Esophagus squamous epithelium (tissue), 5 donors: Measurements from ENCODE around the gene BCAT1. TPM values are rescaled to one million over a fixed set of nuclear protein-coding genes. Genes with fewer than 3 reads are reported as not detected.

Experiments used
- DNase-seq: peaks from one replicate; lab custom pipeline; 2025; lab: John Stamatoyannopoulos, UW
- H3K27ac ChIP-seq, 4 donors: fragments of 200-600 bp; sonication (generic); one replicate each; pipeline ENCODE4 v1.5.1; 2016 to 2019; ENCODE audit warnings: mild to moderate bottlenecking in 1 of 4
- H3K27me3 ChIP-seq, 4 donors: fragments of 200-600 bp; sonication (generic); 1 replicate in 3 of 4; 2 replicates in 1 of 4; pipeline versions ENCODE4 v1.5.1 to v1.6.0; 2017 to 2021; ENCODE audit warnings: antibody characterized with exemption in 1 of 4
- H3K36me3 ChIP-seq, 3 donors: fragments of 200-600 bp; sonication (generic); one replicate each; pipeline ENCODE4 v1.5.1; 2016 to 2019
- H3K4me1 ChIP-seq, 3 donors: fragments of 200-600 bp; sonication (generic); one replicate each; pipeline ENCODE4 v1.5.1; 2017 to 2019
- H3K4me3 ChIP-seq, 4 donors: fragments of 200-600 bp; sonication (generic); 1 replicate in 3 of 4; 2 replicates in 1 of 4; pipeline ENCODE4 v1.5.1; 2016 to 2019; ENCODE audit warnings: mild to moderate bottlenecking in 2 of 4, moderate library complexity in 1 of 4
- H3K9me3 ChIP-seq, 3 donors: fragments of 200-600 bp; sonication (generic); one replicate each; pipeline ENCODE4 v1.5.1; 2016 to 2019
- POLR2A ChIP-seq, 4 donors: fragments of 450-650 bp; IDR thresholded peaks; one replicate each; pipeline ENCODE4 v1.6.1; 2017; ENCODE audit warnings: antibody characterized with exemption in 4 of 4, mild to moderate bottlenecking in 4 of 4, moderate library complexity in 3 of 4
- WGBS, 2 donors: methylation state at CpG; one replicate each; pipeline ENCODE4 v1.1.5; 2018; 5-methylcytosine and 5-hydroxymethylcytosine counted together
- intact Hi-C: fragments of 100-400 bp; cut with DNase I; formaldehyde crosslinking; loops from one replicate; pipeline ENCODE4 v1.15.0; 2022
- total RNA-seq, 4 donors: library from RNA; depleted of rRNA; stranded (reverse); fragments of >200 nt; gene quantifications; one replicate each; pipeline ENCODE4 v1.1.0, GENCODE V29; 2016
- TF ChIP-seq, protein P1 (sequence below), 6 experiments: fragments of 450-650 bp in 4 of 6; fragments of 200-600 bp in 2 of 6; sonication (generic) in 2 of 6; IDR thresholded peaks; one replicate each; pipeline ENCODE4 v1.5.1; 2016 to 2019; ENCODE audit warnings: antibody characterized with exemption in 6 of 6, mild to moderate bottlenecking in 4 of 6, moderate library complexity in 4 of 6
- donor health status: DM: yes; HTN: yes; CAD: no.

Gene BCAT1
- total RNA-seq, 4 donors from 2014 or later: 0.87 to 28.3 (median 9.6) TPM

DNA sequence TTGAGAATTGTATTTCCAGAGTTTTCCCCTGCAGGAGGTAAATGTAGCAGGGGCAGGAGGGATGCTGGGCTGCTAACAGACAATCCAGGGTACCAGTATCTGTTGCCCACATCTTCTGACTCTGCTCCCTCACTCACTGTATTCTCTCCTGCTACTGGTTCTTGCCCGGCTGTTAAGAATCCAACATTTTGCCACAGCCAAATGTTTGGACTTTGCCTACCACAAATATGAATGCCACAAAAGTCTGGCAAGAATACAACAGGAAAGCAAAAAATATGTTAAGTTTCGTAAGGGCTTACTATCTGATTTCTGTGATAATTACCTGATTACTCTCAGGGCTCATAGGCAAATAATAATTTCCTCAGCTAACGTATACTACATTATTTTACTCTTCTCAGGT is 160.0 kb downstream of the BCAT1 start:
- H3K4me1 ChIP-seq: no peaks in the 10 kb centered on the region
- whole genome bisulfite sequencing, 2 donors: 82 to 89% methylated on average over 3 of the region's 3 CpGs

DNA sequence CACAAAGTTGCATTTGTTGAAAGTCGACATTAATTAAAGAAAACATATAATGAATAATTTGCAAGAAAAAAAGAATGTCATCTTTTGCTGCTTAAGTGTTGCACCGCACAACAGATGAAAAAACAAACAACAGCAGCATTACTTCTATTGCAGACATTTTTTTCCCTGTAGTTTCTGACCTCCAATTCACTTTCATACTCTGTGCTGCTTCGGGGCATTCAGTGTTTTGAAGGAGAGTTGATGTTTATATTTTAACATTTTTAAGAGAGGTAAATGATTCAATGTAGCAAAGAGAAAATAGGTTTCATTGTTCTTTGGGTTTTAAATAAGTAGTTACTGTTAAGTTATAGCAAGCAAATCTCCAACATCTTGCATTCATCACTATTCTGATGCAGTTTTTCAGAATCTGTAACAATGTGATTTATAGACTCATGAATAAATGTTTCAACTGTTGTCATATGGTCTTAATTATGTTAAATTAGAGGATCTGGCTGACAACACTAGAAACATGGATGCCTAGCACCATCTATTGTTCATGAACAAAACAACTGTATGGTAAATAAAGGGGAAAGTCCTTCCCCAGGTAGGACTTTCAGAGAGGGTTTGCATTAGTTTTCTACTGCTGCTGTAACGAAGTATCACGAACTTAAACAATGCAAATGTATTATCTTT is 168.1 kb downstream of the BCAT1 start:
- Histone ChIP-seq H3K27me3 (no peaks in the 10 kb centered on the region), H3K4me3 (no peak overlapping the region), H3K27ac (no peak overlapping the region), H3K9me3 (no peaks in the 10 kb centered on the region), H3K4me1 (no peaks in the 10 kb centered on the region), H3K36me3 (no peaks in the 10 kb centered on the region)
- intact Hi-C loops: no loop called here
- no peak for DNase-seq
- WGBS, 2 donors: 54 to 66% methylated on average over 5 of the region's 5 CpGs
- no peak for TF ChIP-seq POLR2A (IDR thresholded peaks at IDR 0.05)
- TF ChIP-seq, protein P1, sequence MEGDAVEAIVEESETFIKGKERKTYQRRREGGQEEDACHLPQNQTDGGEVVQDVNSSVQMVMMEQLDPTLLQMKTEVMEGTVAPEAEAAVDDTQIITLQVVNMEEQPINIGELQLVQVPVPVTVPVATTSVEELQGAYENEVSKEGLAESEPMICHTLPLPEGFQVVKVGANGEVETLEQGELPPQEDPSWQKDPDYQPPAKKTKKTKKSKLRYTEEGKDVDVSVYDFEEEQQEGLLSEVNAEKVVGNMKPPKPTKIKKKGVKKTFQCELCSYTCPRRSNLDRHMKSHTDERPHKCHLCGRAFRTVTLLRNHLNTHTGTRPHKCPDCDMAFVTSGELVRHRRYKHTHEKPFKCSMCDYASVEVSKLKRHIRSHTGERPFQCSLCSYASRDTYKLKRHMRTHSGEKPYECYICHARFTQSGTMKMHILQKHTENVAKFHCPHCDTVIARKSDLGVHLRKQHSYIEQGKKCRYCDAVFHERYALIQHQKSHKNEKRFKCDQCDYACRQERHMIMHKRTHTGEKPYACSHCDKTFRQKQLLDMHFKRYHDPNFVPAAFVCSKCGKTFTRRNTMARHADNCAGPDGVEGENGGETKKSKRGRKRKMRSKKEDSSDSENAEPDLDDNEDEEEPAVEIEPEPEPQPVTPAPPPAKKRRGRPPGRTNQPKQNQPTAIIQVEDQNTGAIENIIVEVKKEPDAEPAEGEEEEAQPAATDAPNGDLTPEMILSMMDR (IDR thresholded peaks at IDR 0.05): peak in 1 of 6 experiments; percentile 14

More for the DNA sequence above, 160.0 kb downstream of the BCAT1 start:
- H3K4me3 ChIP-seq: no peak overlapping the region
- DNase-seq: no peak
- no peaks in the 10 kb centered on the region for H3K9me3 ChIP-seq
- TF ChIP-seq, protein P1 (IDR thresholded peaks at IDR 0.05): no peak
- no peak for TF ChIP-seq POLR2A (IDR thresholded peaks at IDR 0.05)
- no peak overlapping the region for H3K27ac ChIP-seq
- H3K36me3 ChIP-seq: no peaks in the 10 kb centered on the region
- intact Hi-C loops: no loop called here
- no peaks in the 10 kb centered on the region for H3K27me3 ChIP-seq

DNA sequence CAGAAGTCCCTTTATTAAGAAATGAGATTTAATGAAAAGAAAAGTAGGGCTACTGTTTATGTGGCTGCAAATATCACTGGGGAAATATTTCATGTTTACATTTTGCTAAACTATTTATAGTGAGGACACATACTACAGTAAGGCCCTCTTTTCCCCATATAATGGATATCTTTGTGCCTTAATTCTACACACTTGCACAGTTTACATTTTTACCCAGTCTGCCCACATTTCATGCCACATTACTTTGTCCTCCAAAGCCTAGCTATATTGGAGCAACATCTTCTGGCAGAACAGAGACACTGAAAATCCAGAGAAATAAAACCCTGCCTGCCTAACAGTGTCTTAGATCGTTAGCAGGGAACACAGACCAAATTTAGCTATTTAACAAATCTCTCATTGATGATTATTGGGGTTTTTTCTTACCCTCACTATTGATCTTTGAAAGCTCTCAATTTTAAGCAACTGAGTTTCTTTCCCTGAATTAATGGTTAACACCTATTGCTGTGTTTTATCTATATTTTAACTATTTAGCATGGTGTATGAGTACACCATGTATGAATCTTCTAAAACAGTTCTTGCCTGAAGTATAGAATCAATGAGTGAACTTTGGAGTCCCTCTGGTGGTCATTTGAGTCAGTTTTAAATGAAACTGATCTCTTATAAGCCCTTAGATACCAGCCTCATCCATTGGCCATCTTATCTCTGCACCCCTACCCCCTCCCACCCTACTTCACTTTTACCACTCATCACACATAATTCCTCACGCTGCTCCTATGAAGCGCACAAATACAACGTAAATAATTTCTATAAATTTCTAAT is 170.2 kb downstream of the BCAT1 start:
- TF ChIP-seq, protein P1 (IDR thresholded peaks at IDR 0.05): peak in 4 of 6 experiments; percentile 25 to 53 (median 28)
- TF ChIP-seq POLR2A (IDR thresholded peaks at IDR 0.05): no peak

DNA sequence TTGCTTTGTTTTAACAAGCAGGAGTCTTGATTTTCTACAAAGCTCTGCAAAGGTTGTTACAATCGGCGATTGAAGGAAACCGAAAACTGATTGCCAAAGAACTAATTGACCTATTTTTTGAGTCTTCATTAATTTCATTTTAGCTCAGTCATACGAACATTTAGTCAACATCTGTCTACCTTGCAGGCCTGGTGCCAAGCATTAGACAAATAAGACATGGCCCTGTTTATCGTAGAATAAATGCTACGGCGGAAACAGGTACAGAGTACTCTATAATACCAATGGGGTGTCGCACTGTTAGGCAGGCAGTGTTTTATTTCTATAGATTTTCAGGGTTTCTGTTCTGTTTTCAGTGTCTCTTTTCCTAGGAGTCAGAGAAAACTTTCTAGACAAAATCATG is 171.5 kb downstream of the BCAT1 start:
- no peak overlapping the region for H3K27ac ChIP-seq

More for the DNA sequence above, 170.2 kb downstream of the BCAT1 start:
- no peaks in the 10 kb centered on the region for H3K36me3 ChIP-seq
- DNase-seq: no peak
- no peaks in the 10 kb centered on the region for H3K27me3 ChIP-seq
- intact Hi-C loops: no loop called here
- H3K9me3 ChIP-seq: no peaks in the 10 kb centered on the region
- no peak overlapping the region for H3K27ac ChIP-seq
- no peak overlapping the region for H3K4me3 ChIP-seq
- WGBS, 2 donors: 60 to 79% methylated on average over 4 of the region's 4 CpGs
- H3K4me1 ChIP-seq: no peaks in the 10 kb centered on the region

More for the DNA sequence above, 171.5 kb downstream of the BCAT1 start:
- no peak for DNase-seq
- WGBS, 2 donors: 66 to 91% methylated on average over 8 of the region's 8 CpGs
- no peaks in the 10 kb centered on the region for H3K9me3 ChIP-seq
- intact Hi-C loops: no loop called here
- H3K27me3 ChIP-seq: no peaks in the 10 kb centered on the region
- H3K4me1 ChIP-seq: no peaks in the 10 kb centered on the region
- TF ChIP-seq, protein P1 (IDR thresholded peaks at IDR 0.05): no peak
- no peak for TF ChIP-seq POLR2A (IDR thresholded peaks at IDR 0.05)
- no peak overlapping the region for H3K4me3 ChIP-seq
- no peaks in the 10 kb centered on the region for H3K36me3 ChIP-seq
